Left ventricle myocardium superior (tissue), 1 donor: Measurements from ENCODE around the gene PARL. TPM values are rescaled to one million over a fixed set of nuclear protein-coding genes. Genes with fewer than 3 reads are reported as not detected.
A peak's percentile ranks its signal among the peaks of the same experiment; 100 is the strongest.
"Not testable (repeated sequence)": the region's sequence is repeated elsewhere in the genome, so short reads cannot be mapped to it uniquely, and the experiment has no call there.

Experiments
- ATAC-seq: fragments of 200-7000 bp; cut with Tn5 transposase; one replicate; pipeline ENCODE4 v1.9.1; 2020; ENCODE audit warnings: mild to moderate bottlenecking, moderate library complexity
- DNase-seq: peaks from one replicate; pipeline ENCODE4 v3.0.0-alpha.2; 2020
- intact Hi-C: fragments of 100-400 bp; cut with micrococcal nuclease; formaldehyde crosslinking; loops from one replicate; pipeline ENCODE4 v1.11.0; 2022
- microRNA-seq: library from miRNA; unstranded; fragments of <30 nt; microRNA quantifications from one replicate; pipeline ENCODE4 v1.2.0, GENCODE V29; 2020; ENCODE audit warnings: borderline number of aligned reads
- total RNA-seq: library from RNA; stranded (reverse); fragmentation: NEBNext Ultra II Directional; extraction: Animal tissue kit (Norgen Biotek cat#: 25700); gene quantifications from one replicate; pipeline ENCODE4 v1.2.1, GENCODE V29; 2021
- donor health status: DM: no; HTN: yes; CAD: no; lungs with severe emphysema.

PARL gene
- total RNA-seq, 1 donor from 2014 or later = 58.0 TPM

DNA sequence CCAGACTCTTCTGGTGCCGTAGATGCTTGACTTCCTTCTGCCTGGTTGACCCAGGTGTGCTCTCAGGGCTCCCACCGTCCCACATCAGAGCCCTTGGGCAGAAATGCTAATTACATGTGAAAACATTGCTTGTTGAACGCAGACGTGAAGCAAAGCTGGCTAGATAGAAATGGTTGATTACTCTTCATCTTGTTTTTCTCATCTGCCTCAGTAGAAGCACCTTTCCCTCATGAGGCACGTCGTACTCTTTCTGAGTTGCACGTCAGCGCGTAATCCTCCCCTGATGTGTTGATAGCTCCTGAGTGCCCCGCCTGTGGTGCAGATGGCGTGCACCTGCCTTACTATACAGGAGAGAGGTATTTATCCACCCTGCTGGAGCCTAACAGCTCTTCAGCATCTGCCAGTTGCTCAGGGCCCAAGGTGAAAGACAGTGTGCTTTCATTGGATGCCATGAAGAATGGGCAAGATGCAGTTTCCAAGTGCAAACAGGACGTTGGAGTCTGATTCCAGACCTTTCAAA lies 77.4 kb downstream of the PARL start:
- DNase-seq (no peak), ATAC-seq (no peak)
- intact Hi-C loops = no loop called here

DNA sequence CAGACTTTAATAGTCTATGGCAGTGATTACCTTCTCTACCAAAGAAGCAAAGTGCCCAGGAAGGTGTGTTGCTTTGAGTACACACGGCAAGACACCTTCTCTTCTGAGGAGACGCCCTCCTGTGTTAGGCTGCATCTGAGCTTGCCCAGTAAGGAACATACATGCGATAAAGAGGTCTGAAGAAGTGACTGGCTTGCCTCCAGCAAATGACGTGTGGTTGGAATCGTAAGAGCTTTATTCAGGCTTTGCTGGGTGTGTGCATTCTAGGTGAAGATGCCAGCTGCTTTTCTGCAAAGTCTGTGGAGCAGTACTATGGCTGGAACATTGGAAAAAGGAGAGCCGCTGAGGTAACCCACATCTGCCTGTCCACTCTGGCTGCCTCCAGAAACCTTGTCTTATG lies 81.7 kb downstream of the PARL start:
- DNase-seq = no peak
- intact Hi-C loops = no loop called here
- ATAC-seq = peak; percentile 49

DNA sequence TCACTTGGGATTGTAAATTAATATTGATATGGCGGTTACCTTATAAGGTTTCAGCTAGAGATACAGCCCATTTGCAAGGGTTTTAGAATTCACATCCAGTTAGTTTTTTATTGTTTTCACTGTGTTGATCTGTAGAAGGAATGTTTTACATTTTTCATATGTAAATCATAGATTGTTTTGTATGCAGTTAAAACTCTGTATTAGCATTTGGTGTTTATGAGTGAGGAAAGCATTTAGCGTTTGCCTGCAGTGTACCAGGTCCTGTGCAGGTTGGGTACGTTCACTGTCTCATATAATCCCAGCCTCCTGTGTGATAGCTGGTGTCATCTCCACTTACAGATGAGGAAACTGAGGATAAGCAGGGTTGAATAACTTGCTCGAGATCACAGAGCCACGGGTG lies 83.1 kb downstream of the PARL start:
- ATAC-seq (no peak), DNase-seq (no peak)
- intact Hi-C loops = no loop called here

DNA sequence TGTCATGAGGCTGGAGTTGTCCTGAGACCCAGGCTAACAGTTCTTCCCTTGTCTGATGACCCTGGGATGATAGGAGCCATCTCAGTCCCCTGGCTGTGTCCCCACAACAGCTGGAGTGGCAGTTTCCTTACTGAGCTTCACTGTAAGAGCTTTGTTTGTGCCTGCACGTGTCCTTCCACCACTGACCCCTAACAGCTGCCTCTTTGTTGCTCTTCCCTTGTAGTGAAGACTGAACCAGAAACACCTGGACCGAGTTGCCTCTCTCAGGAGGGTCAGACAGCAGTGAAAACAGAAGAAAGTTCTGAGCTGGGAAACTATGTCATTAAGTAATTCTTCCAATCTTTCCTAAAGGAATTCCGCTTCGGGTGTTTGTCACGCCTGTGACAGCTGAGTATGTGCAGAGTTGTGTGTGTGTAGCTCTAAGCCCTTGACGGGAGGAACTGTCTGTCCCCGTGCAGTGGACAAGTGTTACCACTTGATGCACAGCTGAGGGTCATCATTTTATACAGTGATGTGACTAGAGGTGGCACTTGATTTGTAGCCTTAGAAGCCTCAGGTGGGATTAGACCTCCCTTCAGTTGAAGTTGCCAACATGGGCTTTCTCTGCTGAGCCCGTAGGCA lies 84.3 kb downstream of the PARL start:
- ATAC-seq (peak; percentile 65), DNase-seq (no peak)
- intact Hi-C loops = no loop called here

DNA sequence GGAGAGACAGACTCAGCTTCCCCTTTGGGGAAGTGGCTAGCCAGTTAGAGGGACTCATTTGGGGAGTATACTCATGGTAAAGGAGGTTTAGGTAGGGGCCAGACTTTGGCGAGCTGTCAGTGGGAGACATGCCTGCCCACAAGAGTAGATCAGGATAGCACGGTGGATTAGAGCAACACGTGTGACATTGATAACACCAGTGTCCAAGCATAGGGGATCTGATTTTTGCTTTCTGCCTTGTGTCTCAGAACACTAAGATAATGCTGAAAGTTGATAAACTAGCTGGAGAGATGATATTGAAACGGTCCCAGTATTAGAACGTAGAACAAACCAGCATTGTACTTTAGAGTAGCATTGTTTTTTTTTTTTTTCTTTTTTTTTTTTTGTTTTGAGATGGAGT lies 85.2 kb downstream of the PARL start:
- intact Hi-C loops = no loop called here
- DNase-seq (no peak), ATAC-seq (no peak)

DNA sequence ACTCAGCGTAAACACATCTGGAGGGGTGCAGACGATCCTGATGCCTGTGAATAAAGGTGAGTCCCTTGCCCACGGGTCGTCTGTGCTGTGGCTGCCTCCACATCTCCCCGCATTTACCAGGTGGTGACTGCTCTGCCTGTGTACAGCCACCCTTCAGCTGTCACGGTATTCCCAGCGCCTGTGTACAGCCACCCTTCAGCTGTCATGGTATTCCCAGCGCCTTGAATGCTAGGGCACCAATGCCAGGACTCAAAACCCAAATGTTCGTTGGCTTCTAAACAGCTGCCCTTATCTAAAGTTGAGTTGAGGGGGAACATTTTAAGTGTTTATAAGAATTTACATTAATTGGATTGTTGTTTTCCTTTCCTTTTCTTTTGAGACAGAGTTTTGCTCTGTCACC lies 86.7 kb downstream of the PARL start:
- DNase-seq (no peak), ATAC-seq (no peak)
- intact Hi-C loops = no loop called here

DNA sequence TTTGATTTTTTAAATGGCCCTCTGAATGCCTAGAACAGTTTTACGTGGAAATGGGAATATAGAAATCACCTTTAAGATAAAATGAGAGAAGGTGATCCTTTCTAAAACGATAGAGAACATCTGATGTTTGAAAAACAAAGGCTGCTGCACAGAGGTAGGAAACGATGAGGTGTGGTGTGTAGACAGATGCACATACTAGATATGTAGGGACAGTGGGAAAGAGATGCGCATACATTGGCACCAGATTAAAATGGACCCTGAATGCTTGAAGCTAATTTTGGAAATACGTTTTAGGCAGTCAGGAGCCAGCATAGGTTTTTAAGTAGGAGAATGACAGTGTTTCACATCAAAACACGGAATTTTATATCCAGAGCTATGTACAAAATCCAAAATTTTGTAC lies 88.3 kb downstream of the PARL start:
- DNase-seq (no peak), ATAC-seq (no peak)
- intact Hi-C loops = no loop called here

DNA sequence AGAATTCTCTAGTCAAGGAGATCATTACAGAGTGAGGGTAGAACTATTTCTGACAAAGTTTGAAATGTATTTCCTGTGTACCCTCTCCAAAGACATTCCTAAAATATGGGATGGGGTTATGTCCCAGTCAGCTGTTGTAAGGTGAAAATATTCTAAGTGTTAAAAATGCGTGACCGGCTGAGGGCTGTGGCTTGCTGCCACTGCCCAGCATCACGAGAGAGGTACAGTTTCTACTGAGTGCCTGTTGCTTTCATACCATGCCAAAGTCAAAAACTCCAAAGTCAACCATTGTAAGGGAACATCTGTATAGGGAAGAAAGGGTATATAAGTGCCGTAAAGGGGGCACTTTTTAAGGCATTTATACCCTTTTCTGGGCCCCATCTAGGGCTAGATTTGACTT lies 90.2 kb downstream of the PARL start:
- peak; percentile 68 for ATAC-seq
- intact Hi-C loops = no loop called here
- no peak for DNase-seq

DNA sequence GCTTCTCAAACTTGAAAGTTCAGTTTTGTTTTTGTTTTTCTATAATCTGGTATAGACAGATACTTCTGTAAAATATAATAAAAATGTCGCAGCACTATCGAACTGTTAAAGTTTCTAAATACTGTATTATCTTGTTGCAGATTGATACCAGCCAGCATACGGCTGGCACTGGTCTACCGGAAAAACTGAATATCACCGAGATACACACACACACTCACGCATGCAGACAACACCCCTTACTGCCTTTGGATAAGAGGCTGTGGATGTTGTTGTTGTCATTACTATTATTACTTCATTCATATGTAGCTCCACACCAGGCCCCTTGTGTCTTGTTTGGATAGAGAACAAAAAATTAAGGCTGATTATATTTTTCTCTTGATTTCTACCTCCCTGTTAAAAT lies 91.7 kb downstream of the PARL start:
- ATAC-seq (no peak), DNase-seq (no peak)
- intact Hi-C loops = no loop called here

DNA sequence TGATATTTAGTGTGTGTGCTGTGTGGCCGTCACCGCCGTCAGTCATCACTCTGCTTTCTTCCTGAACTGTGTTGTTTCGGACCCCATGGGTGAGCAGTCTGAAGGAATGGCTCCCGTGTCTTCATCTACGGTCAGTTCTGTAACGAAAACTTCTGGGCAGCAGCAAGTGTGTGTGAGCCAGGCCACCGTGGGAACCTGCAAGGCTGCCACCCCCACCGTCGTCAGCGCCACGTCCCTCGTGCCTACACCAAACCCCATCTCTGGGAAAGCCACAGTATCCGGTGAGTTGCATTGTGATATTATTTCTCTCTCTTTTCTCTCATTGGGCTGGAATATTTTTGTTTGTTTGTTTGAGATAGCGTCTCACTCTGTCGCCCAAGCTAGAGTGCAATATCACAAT lies 94.0 kb downstream of the PARL start:
- no peak for DNase-seq
- intact Hi-C loops = no loop called here
- no peak for ATAC-seq

DNA sequence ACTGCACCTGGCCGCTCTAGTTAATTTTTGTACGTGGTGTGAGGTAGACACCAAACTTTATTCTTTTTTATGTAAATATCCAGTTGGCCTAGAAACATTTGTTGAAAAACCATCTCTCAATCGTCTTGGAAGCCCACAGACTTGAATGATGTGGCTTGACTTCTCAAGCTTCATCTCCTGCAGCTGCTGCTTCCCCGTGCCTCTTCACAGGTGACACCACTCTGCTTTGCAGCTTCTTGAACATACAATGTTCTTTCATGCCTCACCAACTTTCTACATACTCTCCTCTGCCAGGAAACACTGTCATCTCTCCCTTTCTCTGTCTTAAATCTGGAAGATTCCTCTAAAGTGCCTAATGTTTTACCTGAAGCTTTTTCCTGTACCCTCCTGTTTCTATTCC lies 94.9 kb downstream of the PARL start:
- no peak for ATAC-seq
- DNase-seq = no peak
- intact Hi-C loops = no loop called here

DNA sequence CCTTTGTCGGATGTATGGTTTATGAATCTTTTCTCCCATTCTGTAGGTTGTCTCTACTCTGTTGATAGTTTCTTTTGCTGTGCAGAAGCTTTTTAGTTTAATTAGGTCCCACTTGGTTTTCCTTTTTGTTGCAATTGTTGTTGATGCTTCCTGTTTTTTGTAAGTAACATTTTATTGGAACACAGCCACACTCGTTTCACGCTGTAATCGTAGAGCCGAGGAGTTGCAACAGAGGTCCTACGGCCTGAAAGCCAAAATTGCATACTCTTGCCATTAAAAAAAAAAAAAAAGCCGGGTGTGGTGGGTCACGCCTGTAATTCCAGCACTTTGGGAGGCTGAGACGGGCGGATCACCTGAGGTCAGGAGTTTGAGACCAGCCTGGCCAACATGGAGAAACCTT lies 100.2 kb downstream of the PARL start:
- DNase-seq, intact Hi-C loops, ATAC-seq: not testable (repeated sequence)

DNA sequence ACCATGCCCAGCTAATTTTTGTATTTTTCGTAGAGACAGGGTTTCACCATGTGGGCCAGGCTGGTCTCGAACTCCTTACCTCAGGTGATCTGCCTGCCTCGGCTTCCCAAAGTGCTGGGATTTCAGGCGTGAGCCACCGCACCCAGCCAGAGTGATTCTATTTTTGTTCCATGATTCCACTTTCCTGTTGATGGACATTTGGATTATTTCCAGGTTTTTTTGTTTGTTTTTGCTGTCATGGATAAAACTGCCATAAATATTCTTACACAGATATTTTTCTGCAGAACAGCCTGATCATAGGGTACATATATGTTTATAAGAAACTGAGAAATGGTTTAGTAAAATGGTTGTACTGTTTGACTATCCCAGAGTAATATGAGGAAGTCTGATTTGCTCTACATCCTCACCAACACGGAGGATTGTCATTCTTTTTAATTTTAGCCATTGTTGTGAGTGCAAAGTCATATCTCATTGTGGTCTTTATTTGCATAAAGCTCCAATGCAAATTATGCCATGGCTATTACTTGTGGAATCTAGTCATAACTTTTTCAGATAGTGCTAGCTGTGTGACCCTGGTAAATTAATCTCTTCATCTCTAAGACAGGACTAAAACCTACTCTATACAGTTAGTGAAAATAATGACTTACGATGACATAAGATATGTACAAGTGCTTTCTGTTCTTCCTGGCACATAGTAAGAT lies 102.0 kb downstream of the PARL start:
- no peak for ATAC-seq
- intact Hi-C loops = no loop called here
- DNase-seq = no peak

DNA sequence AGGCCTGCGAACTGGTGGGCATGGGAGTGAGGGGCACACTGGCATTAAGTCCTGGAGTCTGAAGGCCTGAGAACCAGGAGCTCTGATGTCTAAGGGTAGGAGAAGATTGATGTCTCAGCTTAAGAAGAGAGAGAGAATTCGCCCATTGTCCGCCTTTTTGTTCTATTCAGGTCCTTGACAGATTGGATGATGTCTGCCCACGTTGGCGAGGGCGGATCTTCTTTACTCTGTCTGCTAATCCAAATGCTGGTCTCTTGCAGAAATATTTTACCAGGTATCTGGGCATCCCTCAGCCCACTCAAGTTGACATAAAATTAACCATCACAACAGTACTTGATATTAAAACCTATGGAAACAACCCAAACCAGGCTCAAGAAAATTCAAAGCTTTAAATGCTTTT lies 103.4 kb downstream of the PARL start:
- intact Hi-C loops = no loop called here
- ATAC-seq (no peak), DNase-seq (no peak)

DNA sequence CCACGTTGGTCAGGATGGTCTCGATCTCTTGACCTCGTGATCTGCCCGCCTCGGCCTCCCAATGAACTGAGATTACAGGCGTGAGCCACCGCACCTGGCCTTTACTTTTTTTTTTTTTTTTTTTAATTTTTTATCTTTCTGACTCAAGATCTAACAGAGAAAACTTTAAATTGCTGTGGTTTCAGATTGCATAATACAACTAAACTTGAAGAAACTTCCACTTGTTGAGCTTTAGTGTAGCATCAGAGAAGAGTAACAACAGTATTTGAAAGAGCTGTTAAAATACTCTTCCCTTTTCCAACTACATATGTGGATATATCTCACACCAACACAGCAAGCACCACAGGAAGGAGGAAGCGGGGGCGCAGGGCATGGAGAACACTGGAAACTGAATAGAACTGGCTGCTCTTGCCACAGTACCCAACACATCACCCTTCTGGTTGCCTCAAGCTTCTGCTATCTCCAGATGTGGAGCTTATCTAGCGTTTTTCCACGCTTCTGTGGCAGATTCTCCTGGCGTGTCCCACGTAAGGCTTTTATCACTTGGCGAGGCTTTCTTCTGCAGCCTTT lies 104.7 kb downstream of the PARL start:
- DNase-seq (no peak), ATAC-seq (no peak)
- intact Hi-C loops = no loop called here

Small RNAs within 50 kb of the gene (microRNA-seq; reads per million reads assigned to microRNA genes)
- not detected for gene MIR4448

Other genes starting within 250 kb of the PARL start
- gene KLHL24, start 249.3 kb downstream of the PARL start, total RNA-seq = 272 TPM
- gene YEATS2, start 187.1 kb downstream of the PARL start, total RNA-seq = 8.8 TPM
- gene MAP6D1, start 59.3 kb downstream of the PARL start, total RNA-seq = 2.3 TPM
- gene ABCC5, start 133.0 kb upstream of the PARL start, total RNA-seq = 44.1 TPM
- gene HTR3D, start 146.9 kb upstream of the PARL start, total RNA-seq = not detected
- not detected for gene HTR3C, start 168.2 kb upstream of the PARL start, total RNA-seq
- not detected for gene HTR3E, start 212.2 kb upstream of the PARL start, total RNA-seq